Thyroid gland (tissue), 4 donors: ENCODE data around the gene PPP2R5C. TPM values are rescaled to one million over a fixed set of nuclear protein-coding genes. Genes with fewer than 3 reads are reported as not detected.

Experiments used
- DNase-seq, 2 donors: peaks; one replicate each; pipeline ENCODE4 v3.0.0-alpha.2; 2019
- H3K27ac ChIP-seq, 3 donors: fragments of 200-600 bp; sonication (generic); 1 replicate in 2 of 3; 2 replicates in 1 of 3; pipeline ENCODE4 v1.5.1; 2016 to 2019; ENCODE audit warnings: mild to moderate bottlenecking in 1 of 3, moderate library complexity in 1 of 3
- H3K27me3 ChIP-seq: fragments of 200-600 bp; sonication (generic); one replicate; pipeline ENCODE4 v1.5.1; 2019
- H3K36me3 ChIP-seq, 2 donors: fragments of 200-600 bp; sonication (generic); one replicate each; pipeline ENCODE4 v1.5.1; 2016 to 2019
- H3K4me1 ChIP-seq, 2 donors: fragments of 200-600 bp; sonication (generic); one replicate each; pipeline ENCODE4 v1.5.1; 2017 to 2019
- H3K4me3 ChIP-seq, 3 donors: fragments of 200-600 bp; sonication (generic); replicated peaks in 1 of 3; 1 replicate in 2 of 3; 2 replicates in 1 of 3; pipeline ENCODE4 v1.5.1; 2016; ENCODE audit warnings: mild to moderate bottlenecking in 1 of 3
- H3K9me3 ChIP-seq: fragments of 200-600 bp; sonication (generic); one replicate; pipeline ENCODE4 v1.5.1; 2017
- CTCF ChIP-seq, 6 experiments: fragments of 200-600 bp in 3 of 6; fragments of 450-650 bp in 3 of 6; sonication (generic) in 3 of 6; IDR thresholded peaks; one replicate each; pipeline ENCODE4 v1.5.1; 2016 to 2019; ENCODE audit warnings: antibody characterized with exemption in 6 of 6, mild to moderate bottlenecking in 2 of 6, inconsistent platforms in 1 of 6, moderate library complexity in 1 of 6
- POLR2A ChIP-seq, 2 donors: fragments of 450-650 bp; IDR thresholded peaks; one replicate each; pipeline ENCODE4 v1.6.1; 2017; ENCODE audit warnings: antibody characterized with exemption in 2 of 2, mild to moderate bottlenecking in 2 of 2, moderate library complexity in 1 of 2
- WGBS, 2 donors: methylation state at CpG; one replicate each; pipeline ENCODE4 v1.1.5; 2017; 5-methylcytosine and 5-hydroxymethylcytosine counted together
- intact Hi-C: fragments of 100-400 bp; cut with DNase I; formaldehyde crosslinking; loops from one replicate; pipeline ENCODE4 v1.15.1; 2023
- total RNA-seq, 4 donors: library from RNA; depleted of rRNA; stranded (reverse); fragments of >200 nt; gene quantifications; one replicate each; pipeline ENCODE4 v1.2.3, GENCODE V29; 2016

PPP2R5C gene
- total RNA-seq, 4 donors from 2014 or later, result 105 to 209 (median 141) TPM

- 94 to 96% methylated on average over 5 to 9 of the region's 9 CpGs for WGBS, 2 donors
- Histone ChIP-seq H3K4me1 (peaks cover 0 to 10% of the 10 kb centered on the region in 2 donors), H3K27ac (no peak overlapping the region)
Observed at GRCh38 chr14:101878211-101878821, 116.8 kb downstream of the PPP2R5C start.

GRCh38 chr14:101878822-101879528 lies 117.5 kb downstream of the PPP2R5C start:
- no peaks in the 10 kb centered on the region for H3K27me3 ChIP-seq
- 83 to 90% methylated on average over 17 to 18 of the region's 18 CpGs for WGBS, 2 donors
- no peak overlapping the region for H3K4me3 ChIP-seq
- TF ChIP-seq POLR2A (IDR thresholded peaks at IDR 0.05) (no peak), CTCF (IDR thresholded peaks at IDR 0.05) (no peak)
- H3K27ac ChIP-seq, result no peak overlapping the region
- DNase-seq, result no peak
- intact Hi-C loops, result no loop called here
- peaks cover 0 to 10% of the 10 kb centered on the region in 2 donors for H3K4me1 ChIP-seq
- H3K36me3 ChIP-seq, result peaks cover 5 to 6% of the 10 kb centered on the region in 2 donors
- H3K9me3 ChIP-seq, result no peaks in the 10 kb centered on the region

More at GRCh38 chr14:101878211-101878821, 116.8 kb downstream of the PPP2R5C start:
- Histone ChIP-seq H3K27me3 (no peaks in the 10 kb centered on the region), H3K36me3 (no peaks in the 10 kb centered on the region), H3K4me3 (no peak overlapping the region), H3K9me3 (no peaks in the 10 kb centered on the region)
- no peak for DNase-seq
- TF ChIP-seq CTCF (IDR thresholded peaks at IDR 0.05), result no peak
- TF ChIP-seq POLR2A (IDR thresholded peaks at IDR 0.05), result no peak
- intact Hi-C loops, result no loop called here

- intact Hi-C loops, result no loop called here
- no peak overlapping the region for H3K4me3 ChIP-seq
- H3K9me3 ChIP-seq, result no peaks in the 10 kb centered on the region
- WGBS, 2 donors, result 93 to 95% methylated on average over 15 of the region's 15 CpGs
- H3K4me1 ChIP-seq, result peaks cover 0 to 10% of the 10 kb centered on the region in 2 donors
- no peak for DNase-seq
- H3K36me3 ChIP-seq, result peaks cover 13% of the 10 kb centered on the region in 2 donors
- TF ChIP-seq CTCF (IDR thresholded peaks at IDR 0.05) (no peak), POLR2A (IDR thresholded peaks at IDR 0.05) (no peak)
- H3K27ac ChIP-seq, result no peak overlapping the region
- no peaks in the 10 kb centered on the region for H3K27me3 ChIP-seq
Observed at GRCh38 chr14:101879529-101880336, 118.2 kb downstream of the PPP2R5C start.

- H3K4me3 ChIP-seq, result no peak overlapping the region
- intact Hi-C loops, result no loop called here
- peaks cover 21% of the 10 kb centered on the region in 2 donors for H3K36me3 ChIP-seq
- 93 to 97% methylated on average over 11 of the region's 11 CpGs for WGBS, 2 donors
- DNase-seq, result no peak
- TF ChIP-seq POLR2A (IDR thresholded peaks at IDR 0.05) (no peak), CTCF (IDR thresholded peaks at IDR 0.05) (no peak)
- H3K27me3 ChIP-seq, result no peaks in the 10 kb centered on the region
- no peaks in the 10 kb centered on the region for H3K9me3 ChIP-seq
- no peak overlapping the region for H3K27ac ChIP-seq
- H3K4me1 ChIP-seq, result peaks cover 0 to 4% of the 10 kb centered on the region in 2 donors
Observed at GRCh38 chr14:101881426-101881825, 119.9 kb downstream of the PPP2R5C start.
